GM19238 (cell line): ENCODE measurements around the gene N4BP2L1.

Experiments used
- DNase-seq: peaks from one replicate; pipeline ENCODE4 v3.0.0; 2011; ENCODE audit warnings: low spot score; ENCODE audit not compliant: insufficient read length

Gene N4BP2L1

GRCh38 chr13:32427852-32428580 lies at the start of gene N4BP2L1:
Gene N4BP2L1 (minus strand): TSS chr13:32428130. CDS start chr13:32428082, 48 bp downstream.
- DNase-seq, result peak; percentile 81

- DNase-seq, result no peak
Measured at GRCh38 chr13:32476892-32477291, 49.0 kb upstream of the N4BP2L1 start.

GRCh38 chr13:32476021-32476731 lies 48.2 kb upstream of the N4BP2L1 start:
- DNase-seq, result no peak

GRCh38 chr13:32474999-32475792 lies 47.3 kb upstream of the N4BP2L1 start:
- DNase-seq, result no peak

- no peak for DNase-seq
Measured at GRCh38 chr13:32473650-32474049, 45.7 kb upstream of the N4BP2L1 start.

- DNase-seq, result no peak
Measured at GRCh38 chr13:32472194-32472621, 44.3 kb upstream of the N4BP2L1 start.

- DNase-seq, result no peak
Measured at GRCh38 chr13:32471187-32471922, 43.4 kb upstream of the N4BP2L1 start.

GRCh38 chr13:32468502-32469142 lies 40.7 kb upstream of the N4BP2L1 start:
- no peak for DNase-seq

GRCh38 chr13:32456591-32456990 lies 28.7 kb upstream of the N4BP2L1 start:
- no peak for DNase-seq

GRCh38 chr13:32455594-32455903 lies 27.6 kb upstream of the N4BP2L1 start:
- no peak for DNase-seq

GRCh38 chr13:32454886-32455593 lies 27.1 kb upstream of the N4BP2L1 start:
- DNase-seq, result no peak

- no peak for DNase-seq
Measured at GRCh38 chr13:32453981-32454380, 26.1 kb upstream of the N4BP2L1 start.

- no peak for DNase-seq
Measured at GRCh38 chr13:32448972-32449371, 21.0 kb upstream of the N4BP2L1 start.

GRCh38 chr13:32447894-32448623 lies 20.1 kb upstream of the N4BP2L1 start:
- no peak for DNase-seq

- no peak for DNase-seq
Measured at GRCh38 chr13:32446773-32447465, 19.0 kb upstream of the N4BP2L1 start.

GRCh38 chr13:32446220-32446619 lies 18.3 kb upstream of the N4BP2L1 start:
- no peak for DNase-seq

GRCh38 chr13:32445461-32445860 lies 17.5 kb upstream of the N4BP2L1 start:
- no peak for DNase-seq

GRCh38 chr13:32443111-32443510 lies 15.2 kb upstream of the N4BP2L1 start:
- peak; percentile 19 for DNase-seq

- no peak for DNase-seq
Measured at GRCh38 chr13:32438871-32439270, 10.9 kb upstream of the N4BP2L1 start.
